A549 (cell line): ENCODE data around the gene OTULINL.

Experiments
- CHD2 ChIP-seq: fragments of 150-350 bp; IDR thresholded peaks from 2 replicates; pipeline ENCODE4 v1.6.1; 2014; ENCODE audit warnings: low read length; ENCODE audit not compliant: partially characterized antibody
- CTCF ChIP-seq: fragments of >200 bp; sonication (Bioruptor Twin); formaldehyde crosslinking; IDR thresholded peaks from 3 replicates; pipeline ENCODE4 v1.5.1; 2016
- POLR2A ChIP-seq: IDR thresholded peaks from 2 replicates; pipeline ENCODE4 v1.6.1; 2012; ENCODE audit warnings: mild to moderate bottlenecking, low read length
- REST ChIP-seq: fragments of 200-600 bp; sonication (generic); IDR thresholded peaks from 2 replicates; pipeline ENCODE4 v1.6.1; 2016; ENCODE audit warnings: antibody characterized with exemption, mild to moderate bottlenecking, moderate library complexity

GRCh38 chr5:14594378-14595074, 12.9 kb downstream of the OTULINL start:
- no peak for TF ChIP-seq POLR2A
- TF ChIP-seq REST: no peak
- TF ChIP-seq CTCF: no peak
- no peak for TF ChIP-seq CHD2
